ENCODE data around the gene LSM8.

DNA sequence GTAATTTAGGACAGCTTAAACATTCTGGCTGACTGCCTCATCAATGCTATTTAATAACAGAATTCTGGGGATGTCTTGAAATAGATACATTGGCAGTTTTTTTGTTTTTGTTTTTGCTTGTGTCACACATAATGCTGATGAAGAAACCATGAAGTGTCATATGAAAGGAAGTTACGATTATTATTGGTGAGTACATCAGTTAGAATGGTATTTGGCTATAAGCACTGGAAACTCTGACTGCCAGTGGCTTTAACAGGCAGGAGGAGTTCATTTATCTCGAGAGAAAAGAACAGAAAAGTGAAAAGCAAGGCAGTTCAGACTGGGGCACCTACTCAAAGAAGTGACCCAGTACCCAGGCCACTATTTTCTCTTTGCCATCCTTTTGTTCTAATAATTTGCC is 18.1 kb downstream of the LSM8 start:
- TF ChIP-seq ZNF232 (CRISPR knock-in tag; IDR thresholded peaks at IDR 0.05) (no peak), ZNF121 (CRISPR knock-in tag; IDR thresholded peaks at IDR 0.05) (no peak), FOXJ3 (CRISPR knock-in tag; IDR thresholded peaks at IDR 0.05; ENCODE audit: borderline replicate concordance) (no peak), SP1 (CRISPR knock-in tag; conservative IDR thresholded peaks at IDR 0.05) (no peak), GABPB1 (CRISPR knock-in tag; IDR thresholded peaks at IDR 0.05) (no peak), ZNF263 (CRISPR knock-in tag; IDR thresholded peaks at IDR 0.05; ENCODE audit: low read depth) (no peak), TCF7 (CRISPR knock-in tag; IDR thresholded peaks at IDR 0.05; ENCODE audit: low read depth) (no peak), ELF4 (CRISPR knock-in tag; IDR thresholded peaks at IDR 0.05; ENCODE audit: low read depth) (no peak)
- TF ChIP-seq, protein P1, sequence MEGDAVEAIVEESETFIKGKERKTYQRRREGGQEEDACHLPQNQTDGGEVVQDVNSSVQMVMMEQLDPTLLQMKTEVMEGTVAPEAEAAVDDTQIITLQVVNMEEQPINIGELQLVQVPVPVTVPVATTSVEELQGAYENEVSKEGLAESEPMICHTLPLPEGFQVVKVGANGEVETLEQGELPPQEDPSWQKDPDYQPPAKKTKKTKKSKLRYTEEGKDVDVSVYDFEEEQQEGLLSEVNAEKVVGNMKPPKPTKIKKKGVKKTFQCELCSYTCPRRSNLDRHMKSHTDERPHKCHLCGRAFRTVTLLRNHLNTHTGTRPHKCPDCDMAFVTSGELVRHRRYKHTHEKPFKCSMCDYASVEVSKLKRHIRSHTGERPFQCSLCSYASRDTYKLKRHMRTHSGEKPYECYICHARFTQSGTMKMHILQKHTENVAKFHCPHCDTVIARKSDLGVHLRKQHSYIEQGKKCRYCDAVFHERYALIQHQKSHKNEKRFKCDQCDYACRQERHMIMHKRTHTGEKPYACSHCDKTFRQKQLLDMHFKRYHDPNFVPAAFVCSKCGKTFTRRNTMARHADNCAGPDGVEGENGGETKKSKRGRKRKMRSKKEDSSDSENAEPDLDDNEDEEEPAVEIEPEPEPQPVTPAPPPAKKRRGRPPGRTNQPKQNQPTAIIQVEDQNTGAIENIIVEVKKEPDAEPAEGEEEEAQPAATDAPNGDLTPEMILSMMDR (IDR thresholded peaks at IDR 0.05) = no peak
- TF ChIP-seq, protein P2, sequence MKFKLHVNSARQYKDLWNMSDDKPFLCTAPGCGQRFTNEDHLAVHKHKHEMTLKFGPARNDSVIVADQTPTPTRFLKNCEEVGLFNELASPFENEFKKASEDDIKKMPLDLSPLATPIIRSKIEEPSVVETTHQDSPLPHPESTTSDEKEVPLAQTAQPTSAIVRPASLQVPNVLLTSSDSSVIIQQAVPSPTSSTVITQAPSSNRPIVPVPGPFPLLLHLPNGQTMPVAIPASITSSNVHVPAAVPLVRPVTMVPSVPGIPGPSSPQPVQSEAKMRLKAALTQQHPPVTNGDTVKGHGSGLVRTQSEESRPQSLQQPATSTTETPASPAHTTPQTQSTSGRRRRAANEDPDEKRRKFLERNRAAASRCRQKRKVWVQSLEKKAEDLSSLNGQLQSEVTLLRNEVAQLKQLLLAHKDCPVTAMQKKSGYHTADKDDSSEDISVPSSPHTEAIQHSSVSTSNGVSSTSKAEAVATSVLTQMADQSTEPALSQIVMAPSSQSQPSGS (CRISPR knock-in tag; IDR thresholded peaks at IDR 0.05; ENCODE audit: borderline replicate concordance, low read depth) = no peak
- TF ChIP-seq, protein P3, sequence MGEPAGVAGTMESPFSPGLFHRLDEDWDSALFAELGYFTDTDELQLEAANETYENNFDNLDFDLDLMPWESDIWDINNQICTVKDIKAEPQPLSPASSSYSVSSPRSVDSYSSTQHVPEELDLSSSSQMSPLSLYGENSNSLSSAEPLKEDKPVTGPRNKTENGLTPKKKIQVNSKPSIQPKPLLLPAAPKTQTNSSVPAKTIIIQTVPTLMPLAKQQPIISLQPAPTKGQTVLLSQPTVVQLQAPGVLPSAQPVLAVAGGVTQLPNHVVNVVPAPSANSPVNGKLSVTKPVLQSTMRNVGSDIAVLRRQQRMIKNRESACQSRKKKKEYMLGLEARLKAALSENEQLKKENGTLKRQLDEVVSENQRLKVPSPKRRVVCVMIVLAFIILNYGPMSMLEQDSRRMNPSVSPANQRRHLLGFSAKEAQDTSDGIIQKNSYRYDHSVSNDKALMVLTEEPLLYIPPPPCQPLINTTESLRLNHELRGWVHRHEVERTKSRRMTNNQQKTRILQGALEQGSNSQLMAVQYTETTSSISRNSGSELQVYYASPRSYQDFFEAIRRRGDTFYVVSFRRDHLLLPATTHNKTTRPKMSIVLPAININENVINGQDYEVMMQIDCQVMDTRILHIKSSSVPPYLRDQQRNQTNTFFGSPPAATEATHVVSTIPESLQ (CRISPR knock-in tag; IDR thresholded peaks at IDR 0.05) = no peak
- TF ChIP-seq, protein P4, sequence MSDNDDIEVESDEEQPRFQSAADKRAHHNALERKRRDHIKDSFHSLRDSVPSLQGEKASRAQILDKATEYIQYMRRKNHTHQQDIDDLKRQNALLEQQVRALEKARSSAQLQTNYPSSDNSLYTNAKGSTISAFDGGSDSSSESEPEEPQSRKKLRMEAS (CRISPR knock-in tag; IDR thresholded peaks at IDR 0.05) = no peak
